Suprapubic skin (tissue), 4 donors: ENCODE results near the gene ATRIP. TPM values are rescaled to one million over a fixed set of nuclear protein-coding genes. Genes with fewer than 3 reads are reported as not detected.
"Not testable (repeated sequence)": the region's sequence is repeated elsewhere in the genome, so short reads cannot be mapped to it uniquely, and the experiment has no call there.

Source experiments
- DNase-seq, 2 donors: peaks; one replicate each; pipeline ENCODE4 v3.0.0-alpha.2; 2019; ENCODE audit warnings: low spot score in 2 of 2
- H3K27ac ChIP-seq: fragments of 200-600 bp; sonication (generic); one replicate; pipeline ENCODE4 v1.5.1; 2019
- H3K27me3 ChIP-seq: fragments of 200-600 bp; sonication (generic); one replicate; pipeline ENCODE4 v1.5.1; 2019
- H3K36me3 ChIP-seq: fragments of 200-600 bp; sonication (generic); one replicate; pipeline ENCODE4 v1.5.1; 2019
- H3K4me1 ChIP-seq: fragments of 200-600 bp; sonication (generic); one replicate; pipeline ENCODE4 v1.5.1; 2019
- H3K4me3 ChIP-seq: fragments of 200-600 bp; sonication (generic); one replicate; pipeline ENCODE4 v1.5.1; 2019; ENCODE audit warnings: mild to moderate bottlenecking
- H3K9me3 ChIP-seq: fragments of 200-600 bp; sonication (generic); one replicate; pipeline ENCODE4 v1.5.1; 2019
- CTCF ChIP-seq, 2 donors: fragments of 200-600 bp in 1 of 2; fragments of 450-650 bp in 1 of 2; sonication (generic) in 1 of 2; IDR thresholded peaks; one replicate each; pipeline ENCODE4 v1.5.1; 2016 to 2019; ENCODE audit warnings: antibody characterized with exemption in 2 of 2, mild to moderate bottlenecking in 1 of 2, moderate library complexity in 1 of 2
- EP300 ChIP-seq: sonication (generic); formaldehyde crosslinking; IDR thresholded peaks from one replicate; pipeline ENCODE4 v1.6.1; 2017; ENCODE audit warnings: antibody characterized with exemption
- POLR2A ChIP-seq, 2 donors: fragments of 450-650 bp; IDR thresholded peaks; one replicate each; pipeline ENCODE4 v1.6.1; 2017; ENCODE audit warnings: antibody characterized with exemption in 2 of 2, mild to moderate bottlenecking in 2 of 2, moderate library complexity in 2 of 2
- POLR2AphosphoS5 ChIP-seq, 3 donors: sonication (generic); formaldehyde crosslinking; IDR thresholded peaks; one replicate each; pipeline ENCODE4 v1.6.1; 2017; ENCODE audit warnings: antibody characterized with exemption in 3 of 3
- WGBS: methylation state at CpG from one replicate; pipeline ENCODE4 v1.1.5; 2018; 5-methylcytosine and 5-hydroxymethylcytosine counted together
- total RNA-seq, 4 donors: library from RNA; depleted of rRNA; stranded (reverse); fragments of >200 nt; gene quantifications; one replicate each; pipeline ENCODE4 v1.1.0, GENCODE V29; 2016

ATRIP gene
- total RNA-seq, 4 donors from 2014 or later: 8.7 to 12.7 (median 10.2) TPM

- Histone ChIP-seq H3K4me3 (peak overlapping the region; percentile 68), H3K27ac (peak overlapping the region; percentile 97), H3K36me3 (peaks cover 22% of the 10 kb centered on the region), H3K9me3 (no peaks in the 10 kb centered on the region), H3K27me3 (no peaks in the 10 kb centered on the region), H3K4me1 (peaks cover 55% of the 10 kb centered on the region)
- 6% methylated on average over 17 of the region's 17 CpGs for WGBS
- peak; percentile 95 for DNase-seq
- TF ChIP-seq EP300 (no peak), POLR2AphosphoS5 (IDR thresholded peaks at IDR 0.05) (peak in 2 of 3 donors; percentile 39 to 77), POLR2A (IDR thresholded peaks at IDR 0.05) (peak in 1 of 2 donors; percentile 79), CTCF (IDR thresholded peaks at IDR 0.05) (peak in 1 of 2 donors; percentile 35)
Measured at GRCh38 chr3:48472923-48473616, 26.5 kb downstream of the ATRIP start.

GRCh38 chr3:48473617-48473952 lies 27.0 kb downstream of the ATRIP start:
- peak overlapping the region; percentile 97 for H3K27ac ChIP-seq
- 66% methylated on average over 5 of the region's 5 CpGs for WGBS
- DNase-seq: no peak
- TF ChIP-seq POLR2AphosphoS5 (IDR thresholded peaks at IDR 0.05) (no peak), CTCF (IDR thresholded peaks at IDR 0.05) (no peak), EP300 (no peak), POLR2A (IDR thresholded peaks at IDR 0.05) (no peak)
- H3K9me3 ChIP-seq: no peaks in the 10 kb centered on the region
- H3K36me3 ChIP-seq: peaks cover 21% of the 10 kb centered on the region
- no peaks in the 10 kb centered on the region for H3K27me3 ChIP-seq
- no peak overlapping the region for H3K4me3 ChIP-seq
- peaks cover 49% of the 10 kb centered on the region for H3K4me1 ChIP-seq

GRCh38 chr3:48474031-48474430 lies 27.5 kb downstream of the ATRIP start:
- not testable (repeated sequence) for H3K9me3 ChIP-seq, H3K4me3 ChIP-seq, H3K27ac ChIP-seq, H3K27me3 ChIP-seq, DNase-seq
- H3K4me1 ChIP-seq: peaks cover 45% of the 10 kb centered on the region
- WGBS: 94% methylated on average over 4 of the region's 4 CpGs
- H3K36me3 ChIP-seq: peaks cover 17% of the 10 kb centered on the region

- Histone ChIP-seq H3K4me1 (peaks cover 39% of the 10 kb centered on the region), H3K36me3 (peaks cover 11% of the 10 kb centered on the region), H3K27me3 (no peaks in the 10 kb centered on the region), H3K4me3 (no peak overlapping the region), H3K27ac (no peak overlapping the region), H3K9me3 (no peaks in the 10 kb centered on the region)
- TF ChIP-seq POLR2A (IDR thresholded peaks at IDR 0.05): no peak
- TF ChIP-seq POLR2AphosphoS5 (IDR thresholded peaks at IDR 0.05): no peak
- TF ChIP-seq CTCF (IDR thresholded peaks at IDR 0.05): no peak
- TF ChIP-seq EP300: no peak
- 68% methylated on average over 4 of the region's 4 CpGs for WGBS
- no peak for DNase-seq
Measured at GRCh38 chr3:48474619-48475018, 28.1 kb downstream of the ATRIP start.

- no peaks in the 10 kb centered on the region for H3K9me3 ChIP-seq
- no peak for TF ChIP-seq EP300
- TF ChIP-seq POLR2AphosphoS5 (IDR thresholded peaks at IDR 0.05): no peak
- TF ChIP-seq POLR2A (IDR thresholded peaks at IDR 0.05): no peak
- no peak for TF ChIP-seq CTCF (IDR thresholded peaks at IDR 0.05)
- DNase-seq: no peak
- no peak overlapping the region for H3K27ac ChIP-seq
- H3K4me1 ChIP-seq: peaks cover 33% of the 10 kb centered on the region
- peaks cover 8% of the 10 kb centered on the region for H3K36me3 ChIP-seq
- no peak overlapping the region for H3K4me3 ChIP-seq
- 82% methylated on average over 10 of the region's 11 CpGs for WGBS
- H3K27me3 ChIP-seq: no peaks in the 10 kb centered on the region
Measured at GRCh38 chr3:48475188-48475587, 28.7 kb downstream of the ATRIP start.
